GM20000 (cell line): Measurements from ENCODE around the gene NEU3.
"Not testable (repeated sequence)": the region's sequence is repeated elsewhere in the genome, so short reads cannot be mapped to it uniquely, and the experiment has no call there.

Source experiments
- DNase-seq: peaks from one replicate; pipeline ENCODE4 v3.0.0; 2012; ENCODE audit warnings: low spot score
- CTCF ChIP-seq: IDR thresholded peaks from 2 replicates; pipeline ENCODE4 v1.5.1; 2012; ENCODE audit warnings: mild to moderate bottlenecking, control low read depth; ENCODE audit errors: extremely low read depth, missing control alignments

The NEU3 gene

GRCh38 chr11:74951226-74951625 is 37.5 kb upstream of the NEU3 start:
- no peak for TF ChIP-seq CTCF
- peak; percentile 27 for DNase-seq

GRCh38 chr11:74952752-74953151 is 36.0 kb upstream of the NEU3 start:
- no peak for TF ChIP-seq CTCF
- DNase-seq: no peak

- peak; percentile 23 for DNase-seq
- no peak for TF ChIP-seq CTCF
Observed at GRCh38 chr11:74953451-74953850, 35.3 kb upstream of the NEU3 start.

GRCh38 chr11:74954199-74954598 is 34.5 kb upstream of the NEU3 start:
- no peak for TF ChIP-seq CTCF
- DNase-seq: no peak

GRCh38 chr11:74956397-74957015 is 32.2 kb upstream of the NEU3 start:
- no peak for DNase-seq
- no peak for TF ChIP-seq CTCF

GRCh38 chr11:74957937-74958629 is 30.6 kb upstream of the NEU3 start:
- no peak for TF ChIP-seq CTCF
- DNase-seq: no peak

GRCh38 chr11:74960128-74960527 is 28.6 kb upstream of the NEU3 start:
- DNase-seq: not testable (repeated sequence)

GRCh38 chr11:74966651-74967050 is 22.1 kb upstream of the NEU3 start:
- TF ChIP-seq CTCF: no peak
- DNase-seq: no peak
